Astrocyte of the spinal cord (primary cell): Measurements from ENCODE around the gene SH3GL3.

ENCODE experiments used
- DNase-seq: peaks from one replicate; pipeline ENCODE4 v3.0.0; 2011; ENCODE audit warnings: low read depth, low spot score
- H3K4me3 ChIP-seq: 2 replicates; pipeline ENCODE4 v1.5.1; 2011; ENCODE audit warnings: low read depth, mild to moderate bottlenecking, low read length, moderate library complexity
- CTCF ChIP-seq: IDR thresholded peaks from 2 replicates; pipeline ENCODE4 v1.5.1; 2012; ENCODE audit warnings: low read depth, mild to moderate bottlenecking, low read length, inconsistent platforms
- in situ Hi-C: cut with HindIII; loops from 2 replicates; pipeline ENCODE4 v1.10.0; 2017; ENCODE audit warnings: low sequenced_read_pairs

Gene SH3GL3

GRCh38 chr15:83604549-83604948 is 157.4 kb downstream of the SH3GL3 start:
- no peak for DNase-seq
- H3K4me3 ChIP-seq, result no peak overlapping the region
- TF ChIP-seq CTCF, result no peak
- in situ Hi-C loops, result no loop called here

GRCh38 chr15:83605111-83605945 is 158.2 kb downstream of the SH3GL3 start:
- no peak for TF ChIP-seq CTCF
- in situ Hi-C loops, result no loop called here
- no peak for DNase-seq
- H3K4me3 ChIP-seq, result no peak overlapping the region

- TF ChIP-seq CTCF, result no peak
- DNase-seq, result no peak
- in situ Hi-C loops, result no loop called here
- H3K4me3 ChIP-seq, result no peak overlapping the region
Measured at GRCh38 chr15:83610132-83610531, 163.0 kb downstream of the SH3GL3 start.

- in situ Hi-C loops, result no loop called here
- H3K4me3 ChIP-seq, result no peak overlapping the region
- TF ChIP-seq CTCF, result no peak
- no peak for DNase-seq
Measured at GRCh38 chr15:83610901-83611685, 164.0 kb downstream of the SH3GL3 start.

GRCh38 chr15:83612226-83612625 is 165.1 kb downstream of the SH3GL3 start:
- no peak for DNase-seq
- no peak overlapping the region for H3K4me3 ChIP-seq
- in situ Hi-C loops, result no loop called here
- no peak for TF ChIP-seq CTCF

GRCh38 chr15:83612898-83613635 is 165.9 kb downstream of the SH3GL3 start:
- in situ Hi-C loops, result no loop called here
- DNase-seq, result no peak
- TF ChIP-seq CTCF, result no peak
- H3K4me3 ChIP-seq, result no peak overlapping the region
